ENCODE results near the gene NPAS3.

- no peak for TF ChIP-seq SIN3A (IDR thresholded peaks at IDR 0.05; ENCODE audit: low read depth)
- TF ChIP-seq POLR2A (IDR thresholded peaks at IDR 0.05; ENCODE audit: borderline replicate concordance, extremely low read depth, insufficient read depth, insufficient read length), result no peak
- TF ChIP-seq EZH2phosphoT487 (IDR thresholded peaks at IDR 0.05; ENCODE audit: borderline replicate concordance), result no peak
- TF ChIP-seq CTCF (IDR thresholded peaks at IDR 0.05 in 2 of 3, conservative IDR thresholded peaks at IDR 0.05 in 1 of 3; ENCODE audit: borderline replicate concordance in 1 of 3, insufficient read depth in 1 of 3, low read depth in 2 of 3, low read length in 2 of 3), result no peak
Measured at GRCh38 chr14:33545696-33546095, 607.0 kb downstream of the NPAS3 start.
